Kidney (tissue), 14 donors: ENCODE data around the gene NPHP4. TPM values are rescaled to one million over a fixed set of nuclear protein-coding genes. Genes with fewer than 3 reads are reported as not detected.

Experiments
- DNase-seq, 5 donors: peaks; one replicate each; pipeline ENCODE4 v3.0.0-alpha.2; 2013 to 2020
- FAIRE-seq: peaks from 2 replicates; lab custom pipeline; 2012; peaks lifted over from hg19 to GRCh38; lab: Jason Lieb, UNC
- H3K27ac ChIP-seq, 2 donors: one replicate each; pipeline ENCODE4 v1.7.0; 2013; ENCODE audit warnings: low read depth in 2 of 2, low read length in 2 of 2, inconsistent platforms in 1 of 2
- H3K27me3 ChIP-seq: one replicate; pipeline ENCODE4 v1.7.1; 2013; ENCODE audit warnings: low read length, inconsistent platforms; ENCODE audit not compliant: control insufficient read depth, insufficient read depth
- H3K36me3 ChIP-seq, 3 donors: one replicate each; pipeline versions ENCODE4 v1.7.0 to v1.7.1; 2013; ENCODE audit warnings: low read length in 3 of 3, control low read depth in 1 of 3, inconsistent platforms in 1 of 3; ENCODE audit not compliant: insufficient read depth in 3 of 3, control insufficient read depth in 2 of 3
- H3K4me1 ChIP-seq, 3 donors: one replicate each; pipeline versions ENCODE4 v1.7.0 to v1.7.1; 2013; ENCODE audit warnings: low read length in 3 of 3, inconsistent platforms in 1 of 3, low read depth in 1 of 3; ENCODE audit not compliant: control insufficient read depth in 2 of 3, insufficient read depth in 2 of 3
- H3K4me3 ChIP-seq, 3 donors: one replicate each; pipeline versions ENCODE4 v1.7.0 to v1.8.1; 2013; ENCODE audit warnings: low read length in 3 of 3, control low read depth in 1 of 3, inconsistent platforms in 1 of 3
- H3K9ac ChIP-seq, 3 donors: one replicate each; pipeline versions ENCODE4 v1.7.0 to v1.7.1; 2013; ENCODE audit warnings: low read length in 3 of 3, control low read depth in 1 of 3, inconsistent platforms in 1 of 3
- H3K9me3 ChIP-seq, 3 donors: one replicate each; pipeline versions ENCODE4 v1.7.0 to v1.7.1; 2013; ENCODE audit warnings: low read length in 3 of 3, control low read depth in 1 of 3, inconsistent platforms in 1 of 3; ENCODE audit not compliant: control insufficient read depth in 2 of 3, insufficient read depth in 1 of 3
- intact Hi-C: fragments of 100-400 bp; cut with DNase I; formaldehyde crosslinking; loops from one replicate; pipeline ENCODE4 v1.11.1; 2022
- polyA plus RNA-seq: library from polyadenylated mRNA; stranded (reverse); fragments of 350-450 nt; fragmentation: Illumina TruSeq; extraction: RNeasy Lipid Tissue Mini Kit (QIAGEN cat#74804); gene quantifications from one replicate; pipeline ENCODE4 v1.2.3, GENCODE V29; 2014; ENCODE audit warnings: low read depth, low replicate concordance; ENCODE audit not compliant: insufficient read depth
- total RNA-seq: library from RNA; stranded (reverse); fragmentation: NEBNext Ultra II Directional; extraction: Animal tissue kit (Norgen Biotek cat#: 25700); gene quantifications from one replicate; pipeline ENCODE4 v1.2.1, GENCODE V29; 2021
- TF ChIP-seq, protein P1 (sequence below): IDR thresholded peaks from 3 replicates; pipeline ENCODE4 v1.5.1; 2012; ENCODE audit warnings: mild to moderate bottlenecking, moderate library complexity, borderline replicate concordance; ENCODE audit not compliant: insufficient read depth; ENCODE audit errors: extremely low read depth
- donor health status: control.
- donor health status: control.
- donor health status: control.
- donor health status: control.
- donor health status: control.
- donor health status: DM: yes; HTN: yes; CAD: no.
- donor health status: Normal renal cell carcinoma (clear cell type).

Gene NPHP4
- total and polyA plus RNA-seq, 2 donors from 2014 or later = 2.9 to 16.1 TPM

DNA sequence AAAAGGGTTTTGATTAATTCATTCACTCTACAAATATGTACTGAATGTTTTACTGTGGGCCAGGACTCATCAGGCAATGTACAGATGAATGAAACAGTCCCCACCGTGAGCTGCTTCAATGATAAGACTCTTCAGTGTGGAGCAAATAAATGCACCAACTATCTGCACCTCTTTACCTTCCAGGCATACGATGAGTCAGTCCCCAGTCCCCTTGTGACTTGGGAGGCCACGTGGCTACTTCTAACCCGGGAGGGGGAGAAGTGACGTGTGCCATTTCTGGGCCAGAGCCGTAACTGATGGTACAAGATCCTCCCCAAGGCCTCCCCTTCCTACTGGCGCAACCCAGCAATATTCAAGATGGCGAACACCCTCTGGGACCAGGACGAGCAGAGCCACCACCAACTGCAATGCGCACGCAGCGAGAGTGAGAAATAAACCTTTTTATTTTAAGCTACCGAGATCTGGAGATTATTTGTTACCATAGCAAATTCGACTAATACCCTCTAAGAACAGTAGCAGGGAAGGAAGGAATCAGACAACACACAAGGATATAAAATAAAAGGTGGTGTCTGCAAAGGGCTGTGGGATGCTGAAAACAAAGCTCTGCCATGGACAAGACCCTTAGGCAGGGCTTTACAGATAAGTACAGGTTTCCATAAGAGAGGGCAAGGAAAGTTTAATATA lies 74.5 kb downstream of the NPHP4 start:
- no peaks in the 10 kb centered on the region for H3K9me3 ChIP-seq
- H3K4me1 ChIP-seq = peaks cover 0 to 8% (median 8%) of the 10 kb centered on the region in 3 donors
- DNase-seq = no peak
- no peak overlapping the region for H3K9ac ChIP-seq
- FAIRE-seq = no peak
- TF ChIP-seq, protein P1, sequence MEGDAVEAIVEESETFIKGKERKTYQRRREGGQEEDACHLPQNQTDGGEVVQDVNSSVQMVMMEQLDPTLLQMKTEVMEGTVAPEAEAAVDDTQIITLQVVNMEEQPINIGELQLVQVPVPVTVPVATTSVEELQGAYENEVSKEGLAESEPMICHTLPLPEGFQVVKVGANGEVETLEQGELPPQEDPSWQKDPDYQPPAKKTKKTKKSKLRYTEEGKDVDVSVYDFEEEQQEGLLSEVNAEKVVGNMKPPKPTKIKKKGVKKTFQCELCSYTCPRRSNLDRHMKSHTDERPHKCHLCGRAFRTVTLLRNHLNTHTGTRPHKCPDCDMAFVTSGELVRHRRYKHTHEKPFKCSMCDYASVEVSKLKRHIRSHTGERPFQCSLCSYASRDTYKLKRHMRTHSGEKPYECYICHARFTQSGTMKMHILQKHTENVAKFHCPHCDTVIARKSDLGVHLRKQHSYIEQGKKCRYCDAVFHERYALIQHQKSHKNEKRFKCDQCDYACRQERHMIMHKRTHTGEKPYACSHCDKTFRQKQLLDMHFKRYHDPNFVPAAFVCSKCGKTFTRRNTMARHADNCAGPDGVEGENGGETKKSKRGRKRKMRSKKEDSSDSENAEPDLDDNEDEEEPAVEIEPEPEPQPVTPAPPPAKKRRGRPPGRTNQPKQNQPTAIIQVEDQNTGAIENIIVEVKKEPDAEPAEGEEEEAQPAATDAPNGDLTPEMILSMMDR = no peak
- no peak overlapping the region for H3K27ac ChIP-seq
- no peaks in the 10 kb centered on the region for H3K36me3 ChIP-seq
- no peaks in the 10 kb centered on the region for H3K27me3 ChIP-seq
- no peak overlapping the region for H3K4me3 ChIP-seq
- intact Hi-C loops = no loop called here

DNA sequence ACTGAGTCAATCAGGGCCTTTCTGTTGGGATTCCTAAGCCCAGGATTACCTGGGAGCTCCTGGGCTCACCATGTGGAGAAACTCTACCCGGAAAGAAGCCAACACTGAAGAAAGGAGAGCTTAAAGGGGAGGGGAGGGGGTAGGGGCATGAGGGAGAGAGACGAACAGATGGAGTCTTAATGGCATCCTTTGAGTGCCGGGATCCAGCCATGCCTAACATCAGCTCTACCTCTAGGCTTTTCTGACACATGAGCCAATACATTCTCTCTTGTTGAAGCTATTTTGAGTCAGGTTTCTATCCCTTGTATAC lies 75.0 kb downstream of the NPHP4 start:
- Histone ChIP-seq H3K27ac (no peak overlapping the region), H3K36me3 (no peaks in the 10 kb centered on the region), H3K9me3 (no peaks in the 10 kb centered on the region), H3K9ac (no peak overlapping the region), H3K4me1 (peaks cover 0 to 8% (median 8%) of the 10 kb centered on the region in 3 donors), H3K27me3 (no peaks in the 10 kb centered on the region), H3K4me3 (no peak overlapping the region)
- FAIRE-seq (no peak), DNase-seq (no peak)
- intact Hi-C loops = no loop called here
- TF ChIP-seq, protein P1 = no peak

DNA sequence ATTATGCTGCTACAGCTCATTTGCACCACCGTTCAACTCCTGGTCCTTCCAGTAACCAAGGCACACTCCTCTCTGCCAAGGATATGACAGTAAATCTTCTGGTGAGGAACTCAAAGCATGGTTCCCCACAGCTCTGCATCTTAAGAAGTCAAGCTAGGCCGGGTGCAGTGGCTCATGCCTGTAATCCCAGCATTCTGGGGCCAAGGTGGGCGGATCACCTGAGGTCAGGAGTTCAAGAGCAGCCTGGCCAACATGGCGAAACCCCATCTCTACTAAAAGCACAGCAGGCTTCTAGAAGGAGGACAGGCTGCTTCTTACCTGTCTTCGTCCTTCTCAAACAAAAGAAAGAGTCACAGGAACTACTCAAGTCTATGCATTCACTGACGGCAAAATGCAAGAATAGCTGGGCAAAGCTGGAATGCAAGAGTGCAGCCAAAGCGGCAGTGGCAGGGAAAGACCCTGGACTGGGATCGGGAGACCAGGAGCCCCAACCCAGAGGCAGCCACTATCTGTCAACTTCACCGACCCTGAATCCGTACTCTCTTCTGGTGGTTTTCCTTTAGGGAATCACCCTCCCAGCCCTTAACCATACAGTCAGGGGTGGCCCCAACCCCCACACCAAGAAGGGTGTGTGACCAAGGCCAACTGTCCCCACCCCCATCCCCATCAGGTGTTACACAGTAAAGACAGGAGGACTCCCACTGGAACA lies 75.5 kb downstream of the NPHP4 start:
- intact Hi-C loops = no loop called here
- TF ChIP-seq, protein P1 = no peak
- Histone ChIP-seq H3K9ac (no peak overlapping the region), H3K4me1 (peaks cover 0 to 8% (median 8%) of the 10 kb centered on the region in 3 donors), H3K36me3 (no peaks in the 10 kb centered on the region), H3K27ac (no peak overlapping the region), H3K27me3 (no peaks in the 10 kb centered on the region), H3K9me3 (no peaks in the 10 kb centered on the region), H3K4me3 (no peak overlapping the region)
- DNase-seq (no peak), FAIRE-seq (no peak)
